Activated naive CD8-positive, alpha-beta T cell treated with anti-CD3 and anti-CD28 coated beads, Interleukin-2, amount 10 ng/mL, durations not matched to agents 7 days and 5 days (primary cell): ENCODE data around the gene ALPG. TPM values are rescaled to one million over a fixed set of nuclear protein-coding genes. Genes with fewer than 3 reads are reported as not detected.
A peak's percentile ranks its signal among the peaks of the same experiment; 100 is the strongest.
"Not testable (repeated sequence)": the region's sequence is repeated elsewhere in the genome, so short reads cannot be mapped to it uniquely, and the experiment has no call there.

Experiments used
- ATAC-seq: fragments of 150-1000 bp; cut with Tn5 transposase; one replicate; pipeline ENCODE4 v1.10.0; 2021; ENCODE audit warnings: low read depth, moderate library complexity
- POLR2A ChIA-PET: fragments of 350-600 bp; sonication (Branson Sonifier 250); formaldehyde crosslinking; loops from one replicate; lab custom pipeline; 2021; ENCODE audit warnings: antibody characterized with exemption; lab: Charles Lee
- DNase-seq: peaks from one replicate; pipeline ENCODE4 v3.0.0; 2021
- H3K27ac Mint-ChIP-seq: one replicate; pipeline ENCODE4 v1.8.0; 2022; ENCODE audit warnings: mild to moderate bottlenecking, mixed read lengths
- H3K27me3 Mint-ChIP-seq: one replicate; pipeline ENCODE4 v1.8.0; 2022; ENCODE audit warnings: mild to moderate bottlenecking, moderate library complexity, mixed read lengths
- H3K36me3 Mint-ChIP-seq: one replicate; pipeline ENCODE4 v1.8.0; 2021; ENCODE audit warnings: mild to moderate bottlenecking, mixed read lengths
- H3K4me1 Mint-ChIP-seq: one replicate; pipeline ENCODE4 v1.8.0; 2021; ENCODE audit warnings: mixed read lengths
- H3K4me3 Mint-ChIP-seq: one replicate; pipeline ENCODE4 v1.8.0; 2022; ENCODE audit warnings: mild to moderate bottlenecking, moderate library complexity, mixed read lengths
- H3K9me3 Mint-ChIP-seq: one replicate; pipeline ENCODE4 v1.8.0; 2021; ENCODE audit warnings: mixed read lengths
- total RNA-seq, 2 experiments: library from RNA; stranded (reverse); gene quantifications; one replicate each; pipeline ENCODE4 v1.2.3, GENCODE V29; 2021

The ALPG gene
- total RNA-seq, 2 experiments from 2014 or later = not detected

DNA sequence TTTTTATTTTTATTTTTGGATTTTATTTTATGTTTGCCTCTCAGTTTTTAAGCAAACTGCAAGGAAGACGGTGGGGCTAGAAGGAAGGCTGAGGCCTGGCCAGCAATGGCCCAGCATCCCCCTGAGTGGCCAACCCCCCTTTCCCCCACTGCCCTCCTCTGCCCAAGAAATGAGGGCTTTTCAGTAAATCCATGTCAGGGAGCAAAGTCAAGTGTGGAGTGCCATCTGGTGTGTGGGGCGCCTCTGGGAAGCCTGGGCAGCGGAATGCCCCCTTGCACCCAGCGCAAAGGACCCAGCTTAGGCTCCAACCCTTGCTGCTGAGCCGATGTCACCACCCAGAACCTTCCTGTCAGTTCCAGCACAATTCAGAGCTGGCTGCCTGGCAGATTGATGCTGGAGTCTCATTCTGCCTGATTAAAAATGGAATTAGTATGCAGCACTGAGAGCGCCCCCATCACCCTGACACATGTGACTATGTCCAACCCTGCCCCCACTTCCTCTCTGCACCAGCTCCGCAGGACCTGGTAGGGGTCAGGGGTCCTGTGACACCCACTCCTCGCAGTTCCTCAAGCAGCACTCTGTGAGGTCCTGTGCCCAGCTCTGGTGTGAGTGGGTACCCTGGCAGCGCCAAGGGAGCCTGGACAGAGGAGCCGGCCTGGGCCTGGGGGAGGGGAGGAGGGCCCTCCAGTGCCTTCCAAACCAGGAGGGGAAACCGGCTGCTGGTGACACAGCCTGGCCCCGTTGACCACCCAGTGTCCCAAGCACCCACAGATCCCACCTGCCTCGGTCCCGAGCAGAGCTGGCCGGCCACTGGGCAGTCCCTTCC lies 37.3 kb upstream of the ALPG start:
- H3K4me3 Mint-ChIP-seq = no peak overlapping the region
- peaks cover 4% of the 10 kb centered on the region for H3K27me3 Mint-ChIP-seq
- peak; percentile 21 for DNase-seq
- no peaks in the 10 kb centered on the region for H3K9me3 Mint-ChIP-seq
- POLR2A ChIA-PET = no interaction called here
- peaks cover 6% of the 10 kb centered on the region for H3K4me1 Mint-ChIP-seq
- no peak for ATAC-seq
- no peak overlapping the region for H3K27ac Mint-ChIP-seq
- no peaks in the 10 kb centered on the region for H3K36me3 Mint-ChIP-seq

DNA sequence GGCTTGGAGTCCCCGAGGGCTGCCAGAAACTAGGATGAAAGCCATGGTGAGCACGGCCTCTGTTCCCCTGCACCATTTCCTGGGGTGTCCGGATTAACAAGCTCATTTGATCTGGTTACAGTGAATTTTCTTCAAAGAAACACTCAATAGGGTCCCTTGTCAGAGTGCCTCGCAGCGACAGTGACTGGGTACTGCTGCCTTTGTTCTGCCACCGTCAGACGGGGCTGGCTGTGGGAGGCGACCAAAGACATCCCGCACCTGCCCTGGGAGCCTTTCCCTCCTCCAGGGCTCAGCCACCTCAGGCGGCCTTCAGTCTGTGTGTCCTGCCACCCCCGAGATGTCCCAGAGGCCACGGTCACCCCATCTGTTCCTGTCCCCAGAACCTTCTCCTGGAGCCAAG lies 36.6 kb upstream of the ALPG start:
- H3K4me3 Mint-ChIP-seq, DNase-seq, POLR2A ChIA-PET, H3K4me1 Mint-ChIP-seq, H3K36me3 Mint-ChIP-seq, H3K9me3 Mint-ChIP-seq, H3K27me3 Mint-ChIP-seq, H3K27ac Mint-ChIP-seq, ATAC-seq: not testable (repeated sequence)

DNA sequence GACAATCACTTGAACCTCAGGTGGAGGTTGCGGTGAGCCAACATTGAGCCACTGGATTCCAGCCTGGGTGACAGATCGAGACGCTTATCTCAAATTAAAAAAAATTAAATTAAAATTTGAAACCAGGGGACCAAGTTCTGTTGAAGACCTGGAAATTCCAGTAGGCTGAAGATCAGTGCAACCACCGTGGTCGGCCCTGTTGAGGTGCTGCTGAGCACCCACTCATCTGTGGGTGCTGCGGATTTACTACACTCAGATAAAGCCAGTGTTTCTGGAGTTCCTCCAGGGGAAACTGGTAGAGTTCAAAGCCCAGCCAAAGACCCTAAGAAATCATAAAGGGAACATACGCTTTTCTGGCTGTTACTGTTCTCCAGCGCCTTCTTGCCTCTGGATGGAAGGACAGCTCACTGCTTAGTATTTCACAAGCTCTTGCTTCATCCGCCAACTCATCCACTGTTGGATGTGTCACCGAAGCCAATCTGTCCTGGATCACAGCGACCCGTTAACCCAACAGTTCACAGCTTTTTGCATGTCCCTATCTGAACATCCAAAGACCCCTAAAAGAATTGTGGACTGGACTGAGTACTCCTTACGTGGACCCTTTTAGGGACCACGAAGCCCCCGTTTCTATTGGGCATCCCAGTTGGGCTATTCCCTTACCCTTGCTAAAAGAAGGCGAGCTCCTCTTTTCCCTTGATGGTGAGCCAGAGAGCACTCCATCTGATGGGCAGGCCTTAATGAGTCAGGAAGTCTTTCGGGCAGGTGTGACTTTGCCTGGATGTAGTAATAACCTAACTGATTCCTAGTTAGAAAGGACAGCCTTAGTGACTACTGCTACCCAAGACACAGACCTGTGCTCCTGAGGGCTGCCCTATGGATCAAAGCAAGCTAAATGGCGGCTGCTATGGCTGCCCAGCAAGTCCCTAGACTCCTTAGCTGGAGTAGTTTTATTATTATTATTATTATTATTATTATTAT lies 34.1 kb upstream of the ALPG start:
- POLR2A ChIA-PET = no interaction called here
- ATAC-seq (no peak), DNase-seq (no peak)
- Mint-ChIP-seq H3K4me1 (no peaks in the 10 kb centered on the region), H3K27me3 (peaks cover 4% of the 10 kb centered on the region), H3K27ac (no peak overlapping the region), H3K4me3 (no peak overlapping the region), H3K36me3 (no peaks in the 10 kb centered on the region), H3K9me3 (no peaks in the 10 kb centered on the region)

DNA sequence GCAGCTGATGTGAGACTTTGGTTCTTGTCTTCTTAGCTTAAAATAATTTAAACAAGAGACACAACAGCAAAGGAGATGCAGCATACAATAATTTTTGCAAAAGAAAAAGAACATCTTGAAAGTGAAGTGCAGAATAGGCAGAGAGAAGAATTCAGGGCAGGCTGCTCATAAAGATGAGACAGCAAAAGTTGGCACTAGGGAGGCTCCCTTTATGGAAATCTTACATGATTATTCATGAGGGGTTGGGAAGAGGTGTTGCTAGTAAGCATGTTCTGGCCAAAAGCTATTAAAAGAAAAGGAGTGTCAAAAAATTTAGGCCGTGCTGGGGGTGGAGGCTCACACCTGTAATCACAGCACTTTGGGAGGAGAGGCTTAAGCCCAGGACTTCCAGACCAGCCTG lies 32.3 kb upstream of the ALPG start:
- no peaks in the 10 kb centered on the region for H3K9me3 Mint-ChIP-seq
- ATAC-seq (no peak), DNase-seq (no peak)
- H3K4me3 Mint-ChIP-seq = no peak overlapping the region
- H3K36me3 Mint-ChIP-seq = no peaks in the 10 kb centered on the region
- POLR2A ChIA-PET = no interaction called here
- H3K27me3 Mint-ChIP-seq = peaks cover 4% of the 10 kb centered on the region
- H3K4me1 Mint-ChIP-seq = no peaks in the 10 kb centered on the region
- H3K27ac Mint-ChIP-seq = no peak overlapping the region

DNA sequence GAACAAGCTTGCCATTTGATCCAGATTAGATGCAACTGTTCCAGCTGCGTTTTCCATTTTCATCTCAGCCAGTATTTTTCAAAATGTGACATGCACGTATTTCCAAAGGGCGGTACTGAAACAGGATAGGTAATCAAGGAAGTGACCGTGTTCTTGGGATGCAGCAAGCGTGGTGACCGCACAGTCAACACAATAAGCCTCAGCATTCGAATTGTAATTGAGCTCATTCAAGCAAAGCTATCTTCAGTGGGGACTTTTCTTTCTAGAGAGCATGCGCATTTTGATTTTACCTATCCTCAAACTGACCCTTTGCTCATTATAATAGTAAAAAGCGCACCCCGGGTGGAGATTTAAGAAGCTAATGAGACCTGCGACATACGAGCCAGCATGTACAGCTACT lies 31.5 kb upstream of the ALPG start:
- no peaks in the 10 kb centered on the region for H3K9me3 Mint-ChIP-seq
- no peak for ATAC-seq
- peaks cover 4% of the 10 kb centered on the region for H3K27me3 Mint-ChIP-seq
- no peak overlapping the region for H3K27ac Mint-ChIP-seq
- DNase-seq = no peak
- H3K4me1 Mint-ChIP-seq = no peaks in the 10 kb centered on the region
- no peak overlapping the region for H3K4me3 Mint-ChIP-seq
- H3K36me3 Mint-ChIP-seq = no peaks in the 10 kb centered on the region
- POLR2A ChIA-PET = no interaction called here

DNA sequence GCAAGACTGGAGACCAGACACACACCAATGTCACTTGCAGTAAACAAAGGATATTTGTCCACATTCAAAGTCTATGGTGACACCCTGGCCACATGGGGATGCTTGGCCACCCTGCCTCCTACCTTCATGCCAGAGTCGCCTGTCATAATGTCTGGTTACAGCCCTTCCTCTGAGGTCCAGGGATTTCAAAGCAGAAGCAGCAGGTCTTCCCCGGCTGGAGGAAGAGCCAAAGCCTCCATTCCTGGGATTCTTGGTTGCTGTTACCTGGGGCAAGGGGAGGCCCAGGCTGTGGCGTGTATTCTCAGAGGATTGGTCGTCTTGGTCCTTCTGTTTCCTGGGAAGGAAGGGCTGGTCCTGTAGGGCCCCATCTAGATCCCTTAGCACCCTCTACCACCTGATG lies 30.4 kb upstream of the ALPG start:
- H3K4me3 Mint-ChIP-seq = no peak overlapping the region
- H3K27ac Mint-ChIP-seq = no peak overlapping the region
- H3K4me1 Mint-ChIP-seq = no peaks in the 10 kb centered on the region
- ATAC-seq = no peak
- POLR2A ChIA-PET = no interaction called here
- no peaks in the 10 kb centered on the region for H3K9me3 Mint-ChIP-seq
- H3K27me3 Mint-ChIP-seq = no peaks in the 10 kb centered on the region
- no peaks in the 10 kb centered on the region for H3K36me3 Mint-ChIP-seq
- no peak for DNase-seq

DNA sequence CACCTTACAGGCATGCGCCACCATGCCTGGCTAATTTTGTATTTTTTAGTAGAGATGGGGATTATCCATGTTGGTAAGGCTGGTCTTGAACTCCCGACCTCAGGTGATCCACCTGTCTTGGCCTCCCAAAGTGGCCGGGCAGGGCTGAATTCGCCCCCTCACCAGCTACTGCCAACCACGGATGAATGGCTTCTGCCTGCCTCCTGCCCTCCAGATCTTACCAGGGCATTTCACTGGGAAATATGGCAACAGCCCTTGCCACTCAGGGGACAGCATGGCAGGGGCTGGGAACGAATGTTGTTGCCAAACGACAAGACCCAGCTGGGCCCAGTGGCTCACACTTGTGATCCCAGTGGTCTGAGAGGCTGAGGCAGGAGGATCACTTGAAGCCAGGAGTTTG lies 29.9 kb upstream of the ALPG start:
- H3K27me3 Mint-ChIP-seq = no peaks in the 10 kb centered on the region
- POLR2A ChIA-PET = interaction anchor here (0.6 kb wide), 1 partner anchor 855 kb away, joined by 5 read pairs; no protein-coding TSS in a partner anchor

DNA sequence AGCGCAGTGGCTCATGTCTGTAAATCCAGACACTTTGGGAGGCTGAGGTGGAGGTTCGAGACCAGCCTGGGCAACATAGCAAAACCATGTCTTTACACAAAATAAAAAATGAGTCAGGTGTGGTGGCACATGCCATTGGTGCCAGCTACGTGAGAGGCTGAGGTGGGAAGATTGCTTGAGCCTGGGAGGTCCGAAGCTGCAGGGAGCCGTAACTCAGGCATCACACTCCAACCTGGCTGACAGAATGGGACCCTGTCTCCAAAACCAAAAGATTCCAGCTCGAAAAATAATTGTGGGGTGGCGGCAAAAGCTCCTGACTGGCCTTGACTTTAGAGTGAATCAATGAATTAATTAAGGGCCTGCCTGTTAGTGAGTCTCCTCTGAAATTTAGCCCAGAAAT lies 29.3 kb upstream of the ALPG start:
- POLR2A ChIA-PET = interaction anchor here (0.6 kb wide), 1 partner anchor 854 kb away, joined by 5 read pairs; no protein-coding TSS in a partner anchor
- H3K9me3 Mint-ChIP-seq = no peaks in the 10 kb centered on the region

More for the DNA sequence above, 29.9 kb upstream of the ALPG start:
- DNase-seq (no peak), ATAC-seq (no peak)
- no peaks in the 10 kb centered on the region for H3K4me1 Mint-ChIP-seq
- H3K4me3 Mint-ChIP-seq = no peak overlapping the region
- H3K36me3 Mint-ChIP-seq = no peaks in the 10 kb centered on the region
- no peaks in the 10 kb centered on the region for H3K9me3 Mint-ChIP-seq
- H3K27ac Mint-ChIP-seq = no peak overlapping the region

DNA sequence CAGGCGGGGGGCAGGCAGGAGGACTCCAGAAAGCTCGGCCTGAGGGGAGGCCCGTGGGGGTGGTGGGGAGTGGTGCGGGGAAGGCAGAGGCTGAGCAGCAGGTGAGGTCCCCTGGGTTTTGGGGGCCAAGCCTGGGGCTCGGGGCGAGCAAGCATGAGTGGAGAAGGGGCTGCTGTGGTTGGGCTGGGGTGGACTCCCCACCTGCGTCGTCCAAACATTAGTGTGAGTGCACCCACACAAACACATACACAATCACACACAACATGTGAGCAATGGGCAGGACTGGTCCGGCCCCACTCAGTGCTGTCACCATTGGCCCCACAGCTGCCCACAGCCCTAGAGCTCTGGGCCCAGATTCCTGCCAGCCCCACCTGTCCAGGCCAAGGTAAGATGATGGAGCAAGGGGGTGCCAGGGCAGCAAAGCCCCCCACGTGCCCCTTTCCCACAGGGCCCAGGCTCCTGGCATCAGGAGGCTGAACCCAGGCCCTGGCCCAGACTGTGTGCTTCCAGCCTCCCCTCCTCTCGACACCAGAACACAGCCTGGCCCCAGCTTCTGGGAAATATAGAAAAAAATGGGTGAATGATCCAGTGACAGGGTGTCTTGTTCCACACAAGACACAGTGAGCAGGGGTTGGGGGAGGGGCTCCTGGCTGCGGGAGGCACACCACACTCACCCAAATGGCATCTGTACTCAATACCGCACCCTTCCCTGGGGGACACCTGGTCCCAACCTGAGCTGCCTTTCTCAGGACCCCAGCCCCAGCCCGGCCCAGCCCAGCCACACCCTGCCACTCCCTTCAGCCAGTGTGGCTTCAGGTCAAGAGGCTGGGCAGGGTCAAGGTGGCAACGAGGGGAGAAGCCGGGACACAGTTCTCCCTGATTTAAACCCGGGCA lies 28.6 kb upstream of the ALPG start:
- H3K36me3 Mint-ChIP-seq = no peaks in the 10 kb centered on the region
- ATAC-seq = no peak
- H3K27ac Mint-ChIP-seq = no peak overlapping the region
- H3K4me1 Mint-ChIP-seq = no peaks in the 10 kb centered on the region
- POLR2A ChIA-PET = no interaction called here
- no peak for DNase-seq
- no peak overlapping the region for H3K4me3 Mint-ChIP-seq
- H3K27me3 Mint-ChIP-seq = peaks cover 9% of the 10 kb centered on the region
- H3K9me3 Mint-ChIP-seq = no peaks in the 10 kb centered on the region

More for the DNA sequence above, 29.3 kb upstream of the ALPG start:
- H3K4me1 Mint-ChIP-seq = no peaks in the 10 kb centered on the region
- no peaks in the 10 kb centered on the region for H3K36me3 Mint-ChIP-seq
- ATAC-seq (no peak), DNase-seq (no peak)
- H3K27ac Mint-ChIP-seq = no peak overlapping the region
- peaks cover 5% of the 10 kb centered on the region for H3K27me3 Mint-ChIP-seq
- H3K4me3 Mint-ChIP-seq = no peak overlapping the region

DNA sequence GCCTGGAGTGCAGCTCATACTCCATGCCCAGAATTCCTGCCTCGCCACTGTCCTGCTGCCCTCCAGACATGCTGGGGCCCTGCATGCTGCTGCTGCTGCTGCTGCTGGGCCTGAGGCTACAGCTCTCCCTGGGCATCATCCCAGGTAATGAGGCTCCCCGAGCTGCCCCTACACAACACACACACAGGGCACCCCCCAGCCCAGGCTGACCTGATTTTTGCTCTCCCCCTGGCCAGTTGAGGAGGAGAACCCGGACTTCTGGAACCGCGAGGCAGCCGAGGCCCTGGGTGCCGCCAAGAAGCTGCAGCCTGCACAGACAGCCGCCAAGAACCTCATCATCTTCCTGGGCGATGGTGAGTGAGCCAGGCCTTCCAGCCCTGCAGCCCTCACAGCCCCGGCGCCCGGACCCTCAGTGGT lies 27.9 kb upstream of the ALPG start, which contains the start of gene ALPP:
Gene ALPP, plus strand, starts transcription at position 17 of the 417 bp plus-strand sequence. Its CDS starts 52 bp downstream, at position 69.
- H3K36me3 Mint-ChIP-seq, ATAC-seq, H3K4me3 Mint-ChIP-seq, H3K27ac Mint-ChIP-seq, H3K4me1 Mint-ChIP-seq, H3K9me3 Mint-ChIP-seq, DNase-seq, POLR2A ChIA-PET: not testable (repeated sequence)
- H3K27me3 Mint-ChIP-seq = peaks cover 10% of the 10 kb centered on the region

DNA sequence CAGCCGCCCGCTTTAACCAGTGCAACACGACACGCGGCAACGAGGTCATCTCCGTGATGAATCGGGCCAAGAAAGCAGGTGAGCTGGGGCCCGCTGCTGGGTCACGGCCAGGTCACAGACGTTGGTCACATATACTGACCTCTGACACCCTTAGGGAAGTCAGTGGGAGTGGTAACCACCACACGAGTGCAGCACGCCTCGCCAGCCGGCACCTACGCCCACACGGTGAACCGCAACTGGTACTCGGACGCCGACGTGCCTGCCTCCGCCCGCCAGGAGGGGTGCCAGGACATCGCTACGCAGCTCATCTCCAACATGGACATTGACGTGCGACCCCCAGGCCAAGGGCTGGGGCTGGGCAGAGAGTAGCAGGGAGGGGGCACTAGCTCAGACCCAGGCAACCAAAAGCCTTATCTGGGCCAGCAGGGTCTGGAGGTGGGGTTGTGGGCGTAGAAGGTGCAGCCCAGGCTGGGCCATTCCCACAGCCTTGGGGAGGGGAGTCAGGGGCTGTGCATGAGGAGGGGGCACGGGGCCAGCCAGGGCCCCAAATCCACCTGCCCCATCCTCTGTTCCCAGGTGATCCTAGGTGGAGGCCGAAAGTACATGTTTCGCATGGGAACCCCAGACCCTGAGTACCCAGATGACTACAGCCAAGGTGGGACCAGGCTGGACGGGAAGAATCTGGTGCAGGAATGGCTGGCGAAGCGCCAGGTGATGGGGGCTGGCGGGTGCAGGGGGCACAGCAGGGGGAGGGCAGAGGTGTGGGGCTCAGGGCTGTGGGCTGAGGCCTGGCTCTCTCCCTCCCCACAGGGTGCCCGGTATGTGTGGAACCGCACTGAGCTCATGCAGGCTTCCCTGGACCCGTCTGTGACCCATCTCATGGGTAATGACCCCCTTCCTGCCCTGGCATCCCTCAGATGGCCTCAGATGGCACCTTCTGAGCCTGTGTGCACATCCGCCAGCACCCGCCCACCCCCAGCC lies 26.7 kb upstream of the ALPG start:
- peaks cover 22% of the 10 kb centered on the region for H3K27me3 Mint-ChIP-seq
- H3K4me1 Mint-ChIP-seq, H3K4me3 Mint-ChIP-seq, H3K9me3 Mint-ChIP-seq, DNase-seq, ATAC-seq, H3K36me3 Mint-ChIP-seq, POLR2A ChIA-PET, H3K27ac Mint-ChIP-seq: not testable (repeated sequence)
